Measurements from ENCODE around the gene PCDH1. TPM values are rescaled to one million over a fixed set of nuclear protein-coding genes. Genes with fewer than 3 reads are reported as not detected.

The PCDH1 gene
- total RNA-seq, 1 donor from 2014 or later: 6.3 TPM

DNA sequence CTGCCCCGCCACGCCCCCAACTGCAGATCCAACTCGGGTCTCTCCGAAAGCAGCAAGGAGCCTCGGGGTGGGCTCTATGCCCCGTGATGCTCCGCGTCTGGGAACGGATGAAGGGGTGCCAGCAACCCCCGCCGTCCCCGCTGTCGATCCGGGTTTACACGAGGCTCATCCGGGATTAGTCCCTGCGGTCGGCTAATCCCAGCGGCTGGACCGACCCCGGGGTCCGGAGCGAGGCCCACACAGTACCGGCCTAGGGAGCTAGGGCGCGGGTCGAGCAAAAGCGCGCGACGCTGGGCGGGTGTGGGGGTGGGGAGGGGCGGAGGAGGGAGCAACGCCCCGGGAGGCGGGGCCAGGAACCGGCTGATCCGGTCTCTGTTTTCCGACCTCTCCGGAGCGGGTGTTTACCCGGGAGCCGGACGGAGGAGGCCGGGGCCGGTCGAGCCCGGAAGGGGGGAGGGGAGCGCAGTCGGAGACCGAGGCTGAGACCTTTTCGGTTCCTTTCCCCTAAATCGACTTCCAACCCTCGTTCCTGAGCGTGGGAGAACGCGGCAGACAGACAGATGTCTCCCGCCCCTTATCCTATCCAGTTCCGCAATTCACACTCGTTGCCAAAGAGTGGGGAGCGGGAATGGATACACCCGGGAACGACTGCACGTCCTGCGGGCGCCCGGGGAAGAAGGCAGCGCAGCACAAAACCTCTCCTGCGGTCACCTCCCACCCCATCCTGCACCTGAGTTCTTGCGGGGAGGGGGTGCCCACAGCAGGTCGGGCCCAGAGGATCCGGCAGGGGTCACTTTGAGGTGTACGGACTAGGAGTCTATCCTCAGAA lies 28.6 kb downstream of the PCDH1 start:
- Mint-ChIP-seq H3K27ac (ENCODE audit: unreplicated experiment) (peak overlapping the region; percentile 96), H3K36me3 (ENCODE audit: unreplicated experiment) (no peaks in the 10 kb centered on the region), H3K9me3 (ENCODE audit: unreplicated experiment) (no peaks in the 10 kb centered on the region), H3K4me1 (ENCODE audit: unreplicated experiment) (peaks cover 19% of the 10 kb centered on the region), H3K27me3 (ENCODE audit: unreplicated experiment) (no peaks in the 10 kb centered on the region), H3K4me3 (ENCODE audit: unreplicated experiment) (peak overlapping the region; percentile 81)
- DNase-seq (ENCODE audit: extremely low spot score, unreplicated experiment): peak; percentile 93
- TF ChIP-seq, protein P1, sequence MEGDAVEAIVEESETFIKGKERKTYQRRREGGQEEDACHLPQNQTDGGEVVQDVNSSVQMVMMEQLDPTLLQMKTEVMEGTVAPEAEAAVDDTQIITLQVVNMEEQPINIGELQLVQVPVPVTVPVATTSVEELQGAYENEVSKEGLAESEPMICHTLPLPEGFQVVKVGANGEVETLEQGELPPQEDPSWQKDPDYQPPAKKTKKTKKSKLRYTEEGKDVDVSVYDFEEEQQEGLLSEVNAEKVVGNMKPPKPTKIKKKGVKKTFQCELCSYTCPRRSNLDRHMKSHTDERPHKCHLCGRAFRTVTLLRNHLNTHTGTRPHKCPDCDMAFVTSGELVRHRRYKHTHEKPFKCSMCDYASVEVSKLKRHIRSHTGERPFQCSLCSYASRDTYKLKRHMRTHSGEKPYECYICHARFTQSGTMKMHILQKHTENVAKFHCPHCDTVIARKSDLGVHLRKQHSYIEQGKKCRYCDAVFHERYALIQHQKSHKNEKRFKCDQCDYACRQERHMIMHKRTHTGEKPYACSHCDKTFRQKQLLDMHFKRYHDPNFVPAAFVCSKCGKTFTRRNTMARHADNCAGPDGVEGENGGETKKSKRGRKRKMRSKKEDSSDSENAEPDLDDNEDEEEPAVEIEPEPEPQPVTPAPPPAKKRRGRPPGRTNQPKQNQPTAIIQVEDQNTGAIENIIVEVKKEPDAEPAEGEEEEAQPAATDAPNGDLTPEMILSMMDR (IDR thresholded peaks at IDR 0.05): no peak

DNA sequence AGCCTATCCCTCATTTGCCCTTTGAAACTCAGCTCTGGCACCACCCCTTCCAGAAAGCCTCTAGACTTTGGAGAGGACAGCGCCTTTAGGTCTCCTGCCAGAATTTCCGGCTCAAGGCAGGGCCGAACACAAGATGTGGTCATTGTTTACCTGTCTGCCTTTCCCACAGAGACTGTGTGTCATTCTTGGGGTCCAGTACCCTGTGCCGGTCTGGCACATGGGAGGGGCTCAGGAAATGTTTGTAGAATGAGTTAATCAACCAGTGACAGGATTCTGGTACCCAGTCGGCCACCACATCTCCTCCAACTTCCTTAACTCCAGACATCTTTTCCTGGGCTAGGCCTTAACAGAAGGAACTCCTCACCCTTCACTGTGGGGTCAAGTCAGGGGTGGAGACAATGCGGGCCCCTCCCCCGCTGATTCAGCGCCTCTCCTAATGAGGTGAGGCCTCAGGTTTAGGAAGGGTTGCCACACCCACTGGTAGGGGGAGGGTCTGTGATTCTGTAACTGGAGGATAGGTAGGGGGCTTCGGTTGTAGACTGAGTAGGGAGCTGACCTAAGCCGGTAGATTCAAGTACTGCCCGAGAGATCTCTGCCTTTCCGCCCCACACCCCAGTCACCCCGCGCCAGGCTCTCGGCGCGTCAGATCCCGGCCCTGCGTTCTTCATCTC lies 29.3 kb downstream of the PCDH1 start:
- TF ChIP-seq, protein P1 (IDR thresholded peaks at IDR 0.05): no peak
- peak overlapping the region; percentile 96 for H3K27ac Mint-ChIP-seq (ENCODE audit: unreplicated experiment)
- no peaks in the 10 kb centered on the region for H3K27me3 Mint-ChIP-seq (ENCODE audit: unreplicated experiment)
- peaks cover 22% of the 10 kb centered on the region for H3K4me1 Mint-ChIP-seq (ENCODE audit: unreplicated experiment)
- no peak for DNase-seq (ENCODE audit: extremely low spot score, unreplicated experiment)
- H3K9me3 Mint-ChIP-seq (ENCODE audit: unreplicated experiment): no peaks in the 10 kb centered on the region
- peak overlapping the region; percentile 81 for H3K4me3 Mint-ChIP-seq (ENCODE audit: unreplicated experiment)
- no peaks in the 10 kb centered on the region for H3K36me3 Mint-ChIP-seq (ENCODE audit: unreplicated experiment)

DNA sequence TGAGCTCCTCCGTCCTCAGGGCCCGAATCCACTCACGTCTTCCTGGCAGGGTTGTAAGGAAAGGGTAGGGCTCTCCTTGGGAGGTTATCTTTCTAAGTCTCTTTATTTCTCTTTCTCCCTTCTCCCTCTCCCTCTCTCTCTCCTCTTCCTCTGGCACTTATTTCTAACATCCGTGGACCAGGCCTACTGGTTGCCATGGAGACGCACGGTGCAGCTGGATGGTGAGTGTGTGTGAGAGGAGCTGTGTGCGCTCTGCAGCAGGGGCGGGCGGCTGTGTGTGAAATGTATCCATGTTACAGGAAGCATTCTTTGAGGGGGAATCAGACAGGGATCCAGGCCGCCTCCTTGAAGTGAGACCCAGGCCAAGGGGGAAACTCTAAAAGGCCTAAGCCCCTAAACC lies 32.2 kb downstream of the PCDH1 start:
- no peak for DNase-seq (ENCODE audit: extremely low spot score, unreplicated experiment)

DNA sequence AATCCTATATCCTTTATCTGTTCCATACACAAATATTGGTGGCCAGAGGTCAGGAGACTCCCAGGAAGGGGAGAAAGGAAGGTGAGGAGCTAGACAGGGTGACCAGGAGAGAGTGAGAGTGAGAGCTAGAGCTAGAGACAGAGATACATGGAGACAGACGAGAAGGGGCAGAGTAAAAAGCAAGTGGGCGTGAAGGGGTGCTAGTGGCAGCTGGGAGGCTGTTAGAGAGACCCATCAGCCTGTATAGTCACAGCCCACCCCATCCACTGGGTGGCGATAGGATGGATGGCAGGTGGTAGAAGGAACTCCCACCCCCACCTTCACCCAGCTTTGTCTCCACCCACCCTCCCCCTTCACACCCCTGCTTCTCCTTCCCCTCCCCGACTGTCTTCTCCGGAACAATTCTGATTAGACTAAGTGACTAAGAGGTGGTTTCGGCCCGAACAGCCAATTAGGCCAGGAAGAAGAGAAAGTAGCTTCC lies 32.8 kb downstream of the PCDH1 start:
- Mint-ChIP-seq H3K36me3 (ENCODE audit: unreplicated experiment) (no peaks in the 10 kb centered on the region), H3K27me3 (ENCODE audit: unreplicated experiment) (no peaks in the 10 kb centered on the region), H3K27ac (ENCODE audit: unreplicated experiment) (no peak overlapping the region), H3K9me3 (ENCODE audit: unreplicated experiment) (no peaks in the 10 kb centered on the region), H3K4me3 (ENCODE audit: unreplicated experiment) (no peak overlapping the region), H3K4me1 (ENCODE audit: unreplicated experiment) (peaks cover 45% of the 10 kb centered on the region)
- TF ChIP-seq, protein P1 (IDR thresholded peaks at IDR 0.05): no peak
- DNase-seq (ENCODE audit: extremely low spot score, unreplicated experiment): no peak

More for the DNA sequence above, 32.2 kb downstream of the PCDH1 start:
- Mint-ChIP-seq H3K9me3 (ENCODE audit: unreplicated experiment) (no peaks in the 10 kb centered on the region), H3K4me3 (ENCODE audit: unreplicated experiment) (no peak overlapping the region), H3K27ac (ENCODE audit: unreplicated experiment) (peak overlapping the region; percentile 8), H3K4me1 (ENCODE audit: unreplicated experiment) (peaks cover 46% of the 10 kb centered on the region), H3K36me3 (ENCODE audit: unreplicated experiment) (no peaks in the 10 kb centered on the region), H3K27me3 (ENCODE audit: unreplicated experiment) (no peaks in the 10 kb centered on the region)
- TF ChIP-seq, protein P1 (IDR thresholded peaks at IDR 0.05): no peak
